Measurements from ENCODE around the gene OR51I2. TPM values are rescaled to one million over a fixed set of nuclear protein-coding genes. Genes with fewer than 3 reads are reported as not detected.

Gene OR51I2
- total RNA-seq, 6 donors from 2014 or later: not detected

GRCh38 chr11:5441414-5441813 is 7.7 kb upstream of the OR51I2 start, which contains the start of gene OR51I1:
TSS of gene OR51I1 (minus strand) at chr11:5441514. CDS start at chr11:5441514, 0 bp downstream.
- H3K36me3 ChIP-seq: no peaks in the 10 kb centered on the region
- H3K27me3 ChIP-seq: no peaks in the 10 kb centered on the region
- H3K4me1 ChIP-seq: no peaks in the 10 kb centered on the region
- no peak for TF ChIP-seq POLR2A (IDR thresholded peaks at IDR 0.05)
- TF ChIP-seq POLR2AphosphoS5 (IDR thresholded peaks at IDR 0.05): no peak
- no peak for TF ChIP-seq EP300 (IDR thresholded peaks at IDR 0.05)
- no peak for TF ChIP-seq CTCF (IDR thresholded peaks at IDR 0.05)
- DNase-seq (no peak), ATAC-seq (ENCODE audit: low FRiP score in 2 of 2) (no peak)
- H3K9me3 ChIP-seq: no peaks in the 10 kb centered on the region
- WGBS, 2 donors: 35 to 38% methylated on average over 2 of the region's 2 CpGs
- no peak within 1 kb of the TSS for H3K4me3 ChIP-seq
- no peak within 1 kb of the TSS for H3K27ac ChIP-seq

- no peak for ATAC-seq (ENCODE audit: low FRiP score in 2 of 2)
- 28 to 67% methylated on average over 2 of the region's 2 CpGs for WGBS, 2 donors
- TF ChIP-seq CTCF (IDR thresholded peaks at IDR 0.05) (no peak), POLR2AphosphoS5 (IDR thresholded peaks at IDR 0.05) (no peak)
Measured at GRCh38 chr11:5443835-5444393, 5.2 kb upstream of the OR51I2 start.

GRCh38 chr11:5449432-5449831 is 309 bp downstream of the OR51I2 start:
- TF ChIP-seq EP300 (IDR thresholded peaks at IDR 0.05): no peak
- no peak for TF ChIP-seq POLR2A (IDR thresholded peaks at IDR 0.05)
- no peak for TF ChIP-seq POLR2AphosphoS5 (IDR thresholded peaks at IDR 0.05)
- TF ChIP-seq CTCF (IDR thresholded peaks at IDR 0.05): no peak
- Histone ChIP-seq H3K4me3 (no peak overlapping the region), H3K27ac (no peak overlapping the region), H3K36me3 (no peaks in the 10 kb centered on the region), H3K27me3 (no peaks in the 10 kb centered on the region), H3K4me1 (no peaks in the 10 kb centered on the region), H3K9me3 (no peaks in the 10 kb centered on the region)
- DNase-seq: no peak
- ATAC-seq (ENCODE audit: low FRiP score in 2 of 2): no peak
- 84 to 92% methylated on average over 4 of the region's 4 CpGs for WGBS, 2 donors

More at GRCh38 chr11:5443835-5444393, 5.2 kb upstream of the OR51I2 start:
- H3K4me1 ChIP-seq: no peaks in the 10 kb centered on the region
- no peaks in the 10 kb centered on the region for H3K9me3 ChIP-seq
- no peak for DNase-seq
- H3K4me3 ChIP-seq: no peak overlapping the region
- H3K27me3 ChIP-seq: no peaks in the 10 kb centered on the region
- no peaks in the 10 kb centered on the region for H3K36me3 ChIP-seq
- H3K27ac ChIP-seq: no peak overlapping the region

- Histone ChIP-seq H3K27me3 (no peaks in the 10 kb centered on the region), H3K4me3 (no peak overlapping the region), H3K36me3 (no peaks in the 10 kb centered on the region), H3K27ac (no peak overlapping the region), H3K9me3 (no peaks in the 10 kb centered on the region), H3K4me1 (no peaks in the 10 kb centered on the region)
- TF ChIP-seq CTCF (IDR thresholded peaks at IDR 0.05): no peak
- no peak for TF ChIP-seq POLR2A (IDR thresholded peaks at IDR 0.05)
- TF ChIP-seq EP300 (IDR thresholded peaks at IDR 0.05): no peak
- TF ChIP-seq POLR2AphosphoS5 (IDR thresholded peaks at IDR 0.05): no peak
- ATAC-seq (ENCODE audit: low FRiP score in 2 of 2) (peak; percentile 26 to 74), DNase-seq (peak in 1 of 2 donors; percentile 65)
- WGBS, 2 donors: 90 to 95% methylated on average over 12 to 13 of the region's 14 CpGs
Measured at GRCh38 chr11:5460983-5461621, 12.0 kb downstream of the OR51I2 start.

- H3K27ac ChIP-seq: no peak overlapping the region
- no peaks in the 10 kb centered on the region for H3K27me3 ChIP-seq
- no peak for TF ChIP-seq CTCF (IDR thresholded peaks at IDR 0.05)
- TF ChIP-seq POLR2A (IDR thresholded peaks at IDR 0.05): no peak
- no peak for TF ChIP-seq POLR2AphosphoS5 (IDR thresholded peaks at IDR 0.05)
- no peak for TF ChIP-seq EP300 (IDR thresholded peaks at IDR 0.05)
- H3K9me3 ChIP-seq: no peaks in the 10 kb centered on the region
- H3K36me3 ChIP-seq: no peaks in the 10 kb centered on the region
- ATAC-seq (ENCODE audit: low FRiP score in 2 of 2) (no peak), DNase-seq (no peak)
- H3K4me3 ChIP-seq: no peak overlapping the region
- H3K4me1 ChIP-seq: no peaks in the 10 kb centered on the region
- 39 to 57% methylated on average over 2 of the region's 2 CpGs for WGBS, 2 donors
Measured at GRCh38 chr11:5467527-5467926, 18.4 kb downstream of the OR51I2 start.

All from upper lobe of left lung (tissue), 6 donors.